Nephron (organoid): ENCODE data around the gene NARF.

Source experiments
- H3K27ac Mint-ChIP-seq, 3 experiments: 2 replicates each; pipeline ENCODE4 v1.8.0; 2020; ENCODE audit warnings: mixed read lengths in 3 of 3, mild to moderate bottlenecking in 2 of 3, moderate library complexity in 1 of 3
- H3K27me3 Mint-ChIP-seq: 2 replicates; pipeline ENCODE4 v1.8.0; 2021; ENCODE audit warnings: low read depth, mild to moderate bottlenecking, moderate library complexity, mixed read lengths
- H3K36me3 Mint-ChIP-seq: 2 replicates; pipeline ENCODE4 v1.8.0; 2020; ENCODE audit warnings: low read depth, mixed read lengths
- H3K4me1 Mint-ChIP-seq: 2 replicates; pipeline ENCODE4 v1.8.0; 2020; ENCODE audit warnings: mixed read lengths
- H3K4me3 Mint-ChIP-seq, 3 experiments: 2 replicates each; pipeline ENCODE4 v1.8.0; 2020; ENCODE audit warnings: mild to moderate bottlenecking in 3 of 3, mixed read lengths in 3 of 3, moderate library complexity in 2 of 3
- H3K9me3 Mint-ChIP-seq: 2 replicates; pipeline ENCODE4 v1.8.0; 2020; ENCODE audit warnings: mixed read lengths
- TF ChIP-seq, protein P1 (sequence below), 3 experiments: fragments of 200-600 bp; sonication (generic); IDR thresholded peaks; one replicate each; pipeline ENCODE4 v1.5.0; 2021; ENCODE audit warnings: antibody characterized with exemption in 3 of 3; ENCODE audit not compliant: unreplicated experiment in 3 of 3

The NARF gene

DNA sequence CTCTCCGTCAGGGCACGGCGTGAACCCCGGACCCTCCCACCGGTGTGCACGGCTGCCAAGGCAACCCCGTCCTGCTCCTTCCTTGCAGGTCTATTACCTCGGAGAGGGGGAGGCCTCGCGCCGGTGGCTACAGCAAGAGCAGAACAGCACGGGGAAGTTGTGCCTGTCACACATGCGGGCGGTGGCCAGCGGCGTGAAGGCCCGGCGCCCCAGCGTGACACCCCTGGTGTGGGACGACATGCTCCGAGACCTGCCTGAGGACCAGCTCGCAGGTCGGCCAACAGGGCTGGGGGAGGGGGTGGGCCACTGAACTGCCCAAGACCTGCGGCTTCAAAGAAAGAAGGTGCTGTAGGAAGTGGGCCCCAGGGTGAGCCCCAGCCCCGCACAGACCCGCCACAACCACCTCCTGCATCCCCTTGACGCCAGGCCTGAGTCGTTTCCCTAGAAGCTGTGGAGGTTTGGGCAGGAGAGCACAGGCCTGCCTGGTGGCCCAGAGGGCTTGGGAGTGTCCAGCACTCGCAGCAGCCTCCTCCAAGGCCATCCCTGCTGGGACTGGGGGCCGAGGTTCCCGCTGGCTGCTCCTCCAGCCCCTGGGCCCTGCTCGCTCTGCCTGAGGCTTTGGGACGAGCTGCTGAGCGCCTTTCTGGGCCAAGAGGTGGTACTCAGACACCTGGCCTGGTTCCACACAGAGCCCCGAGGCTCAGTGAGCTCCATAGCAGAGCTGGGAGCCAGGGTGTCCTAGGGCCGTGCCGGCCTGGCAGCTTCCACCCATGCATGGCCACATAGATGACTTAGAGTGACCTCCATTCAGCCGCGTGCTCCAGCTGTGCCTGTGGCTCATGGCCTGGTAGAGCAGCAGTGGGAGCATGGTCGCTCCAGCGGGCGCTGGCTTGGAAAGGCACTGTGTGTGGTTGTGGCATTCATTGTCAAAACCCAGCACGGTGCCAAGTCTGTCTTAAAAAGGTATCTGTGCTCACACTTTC is 22.6 kb upstream of the NARF start:
- no peaks in the 10 kb centered on the region for H3K36me3 Mint-ChIP-seq
- H3K9me3 Mint-ChIP-seq = no peaks in the 10 kb centered on the region
- H3K4me3 Mint-ChIP-seq = no peak overlapping the region
- H3K27ac Mint-ChIP-seq = no peak overlapping the region
- H3K27me3 Mint-ChIP-seq = no peaks in the 10 kb centered on the region
- TF ChIP-seq, protein P1, sequence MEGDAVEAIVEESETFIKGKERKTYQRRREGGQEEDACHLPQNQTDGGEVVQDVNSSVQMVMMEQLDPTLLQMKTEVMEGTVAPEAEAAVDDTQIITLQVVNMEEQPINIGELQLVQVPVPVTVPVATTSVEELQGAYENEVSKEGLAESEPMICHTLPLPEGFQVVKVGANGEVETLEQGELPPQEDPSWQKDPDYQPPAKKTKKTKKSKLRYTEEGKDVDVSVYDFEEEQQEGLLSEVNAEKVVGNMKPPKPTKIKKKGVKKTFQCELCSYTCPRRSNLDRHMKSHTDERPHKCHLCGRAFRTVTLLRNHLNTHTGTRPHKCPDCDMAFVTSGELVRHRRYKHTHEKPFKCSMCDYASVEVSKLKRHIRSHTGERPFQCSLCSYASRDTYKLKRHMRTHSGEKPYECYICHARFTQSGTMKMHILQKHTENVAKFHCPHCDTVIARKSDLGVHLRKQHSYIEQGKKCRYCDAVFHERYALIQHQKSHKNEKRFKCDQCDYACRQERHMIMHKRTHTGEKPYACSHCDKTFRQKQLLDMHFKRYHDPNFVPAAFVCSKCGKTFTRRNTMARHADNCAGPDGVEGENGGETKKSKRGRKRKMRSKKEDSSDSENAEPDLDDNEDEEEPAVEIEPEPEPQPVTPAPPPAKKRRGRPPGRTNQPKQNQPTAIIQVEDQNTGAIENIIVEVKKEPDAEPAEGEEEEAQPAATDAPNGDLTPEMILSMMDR (IDR thresholded peaks at IDR 0.05; ENCODE audit: unreplicated experiment in 3 of 3) = no peak
- peaks cover 7% of the 10 kb centered on the region for H3K4me1 Mint-ChIP-seq

DNA sequence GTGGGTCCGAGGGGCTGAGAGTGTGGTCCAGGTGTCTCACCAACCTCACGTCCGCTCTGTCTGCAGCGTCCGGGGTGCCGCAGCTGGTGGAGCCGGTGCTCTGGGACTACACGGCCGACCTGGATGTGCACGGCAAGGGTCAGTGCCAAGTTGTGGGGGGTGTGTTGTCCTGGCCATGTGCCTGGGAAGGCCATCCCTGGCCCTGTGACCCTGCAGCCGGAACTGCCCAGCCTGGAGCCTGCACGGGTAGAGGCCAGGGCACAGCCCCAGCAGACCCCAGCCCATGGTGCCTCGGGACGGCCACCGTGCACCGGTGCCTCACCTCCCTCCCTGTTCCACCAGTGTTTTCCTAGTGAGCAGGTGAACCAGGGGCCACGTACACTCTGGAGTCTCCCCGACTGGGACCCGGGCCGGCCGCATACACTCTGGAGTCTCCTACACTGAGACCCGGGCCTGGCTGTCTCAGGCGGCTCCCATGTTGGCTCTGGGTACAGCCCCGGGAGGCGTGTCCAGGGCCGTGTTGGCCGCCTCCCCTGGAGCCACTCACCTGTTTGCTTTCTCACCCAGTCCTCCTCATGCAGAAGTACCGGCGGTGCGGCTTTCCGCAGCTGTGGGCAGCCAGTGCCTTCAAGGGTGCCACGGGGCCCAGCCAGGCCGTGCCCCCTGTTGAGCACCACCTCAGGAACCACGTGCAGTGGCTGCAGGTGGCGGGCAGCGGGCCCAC is 21.8 kb upstream of the NARF start:
- Mint-ChIP-seq H3K4me3 (no peak overlapping the region), H3K4me1 (peaks cover 7% of the 10 kb centered on the region), H3K9me3 (no peaks in the 10 kb centered on the region), H3K27ac (no peak overlapping the region), H3K36me3 (no peaks in the 10 kb centered on the region), H3K27me3 (no peaks in the 10 kb centered on the region)
- TF ChIP-seq, protein P1 (IDR thresholded peaks at IDR 0.05; ENCODE audit: unreplicated experiment in 3 of 3) = no peak

DNA sequence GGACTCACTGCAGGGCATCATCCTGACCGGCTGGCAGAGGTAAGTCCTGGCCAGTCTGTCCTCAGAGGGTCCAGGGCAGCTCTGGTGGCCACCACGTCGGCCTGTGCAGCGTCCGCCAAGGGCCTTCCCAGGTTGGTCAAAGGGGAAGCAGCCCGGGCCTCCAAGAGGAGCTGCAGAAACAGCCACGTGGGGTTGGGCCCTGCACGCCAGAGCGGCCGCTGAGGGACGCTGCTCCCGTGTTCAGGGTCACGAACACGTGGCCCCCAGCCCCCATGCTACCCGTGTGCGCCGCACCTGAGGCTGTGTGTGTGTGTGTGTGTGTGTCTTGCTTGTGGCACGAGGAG is 21.2 kb upstream of the NARF start:
- Mint-ChIP-seq H3K4me3 (no peak overlapping the region), H3K36me3 (no peaks in the 10 kb centered on the region), H3K9me3 (no peaks in the 10 kb centered on the region), H3K27me3 (no peaks in the 10 kb centered on the region), H3K4me1 (peaks cover 7% of the 10 kb centered on the region), H3K27ac (no peak overlapping the region)
- TF ChIP-seq, protein P1 (IDR thresholded peaks at IDR 0.05; ENCODE audit: unreplicated experiment in 3 of 3) = no peak

DNA sequence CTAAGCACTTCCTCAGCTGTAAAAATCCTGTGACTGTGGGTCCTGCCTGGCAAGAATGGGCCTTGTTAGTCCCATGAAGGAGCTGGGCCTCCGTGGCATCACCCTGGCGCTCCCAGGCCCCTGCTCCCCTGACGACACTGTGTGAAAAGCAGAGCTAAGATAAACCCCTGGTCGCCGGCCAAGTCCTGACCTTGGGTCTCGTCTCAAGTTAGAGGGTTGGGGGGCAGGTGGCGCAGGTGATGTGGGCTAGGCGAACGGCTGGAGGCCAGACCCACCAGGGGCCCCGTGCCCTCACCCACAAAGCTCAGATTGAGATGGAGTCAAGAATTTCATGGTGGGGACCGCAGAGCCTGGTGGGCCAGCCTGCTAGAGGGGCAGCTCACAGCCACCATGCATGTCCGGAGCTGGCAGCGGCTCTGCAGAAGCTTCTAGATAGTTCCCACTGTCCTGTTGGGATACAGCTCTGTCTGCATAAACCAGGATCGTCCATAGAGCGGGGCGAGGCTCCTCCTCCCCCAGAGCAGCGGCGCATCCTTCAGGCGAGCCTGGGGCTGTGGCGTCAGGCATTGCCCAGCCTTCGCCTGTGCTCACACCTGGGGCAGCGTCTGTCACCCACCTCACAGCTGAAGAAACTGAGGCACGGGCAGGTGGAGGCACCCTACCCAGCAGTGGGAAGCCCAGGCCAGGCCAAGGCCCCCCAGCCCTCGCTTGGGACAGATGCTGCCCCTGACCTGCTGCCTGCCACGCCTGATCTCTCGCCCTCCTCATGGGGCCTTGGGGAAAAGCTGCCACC is 19.9 kb upstream of the NARF start:
- Mint-ChIP-seq H3K27ac (no peak overlapping the region), H3K4me1 (peaks cover 7% of the 10 kb centered on the region), H3K27me3 (no peaks in the 10 kb centered on the region), H3K36me3 (peaks cover 4% of the 10 kb centered on the region), H3K9me3 (no peaks in the 10 kb centered on the region), H3K4me3 (no peak overlapping the region)
- TF ChIP-seq, protein P1 (IDR thresholded peaks at IDR 0.05; ENCODE audit: unreplicated experiment in 3 of 3) = no peak

DNA sequence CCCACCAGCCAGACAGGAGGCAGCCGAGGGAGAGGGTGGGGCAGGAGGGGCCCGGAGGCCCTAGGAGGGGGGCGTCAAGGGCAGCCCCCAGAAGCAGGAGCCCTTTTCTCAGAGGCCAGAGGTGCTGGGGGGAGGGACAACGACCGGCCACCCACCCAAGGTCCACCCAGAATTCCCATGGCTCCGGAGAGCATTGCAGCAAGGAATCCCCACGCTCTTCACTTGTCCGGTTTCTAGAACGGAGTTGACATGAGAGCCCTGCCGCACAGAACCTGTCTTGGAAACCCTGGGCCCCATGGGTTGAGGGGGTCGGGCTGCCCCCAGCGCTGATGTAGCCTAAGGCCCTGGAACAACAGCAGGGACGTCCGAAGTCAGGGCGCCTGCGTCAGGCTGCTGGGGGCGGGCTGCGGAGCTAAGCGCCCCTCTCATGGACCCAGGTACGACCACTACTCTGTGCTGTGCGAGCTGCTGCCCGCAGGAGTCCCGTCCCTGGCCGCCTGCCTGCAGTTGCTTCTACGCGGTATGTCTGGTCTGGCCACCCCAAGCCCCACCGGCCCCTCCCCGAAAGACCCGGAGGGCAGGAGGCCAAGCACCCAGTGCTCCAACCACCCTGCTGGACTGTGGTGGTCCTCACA is 19.2 kb upstream of the NARF start:
- peaks cover 4% of the 10 kb centered on the region for H3K36me3 Mint-ChIP-seq
- peaks cover 7% of the 10 kb centered on the region for H3K4me1 Mint-ChIP-seq
- H3K9me3 Mint-ChIP-seq = no peaks in the 10 kb centered on the region
- H3K27me3 Mint-ChIP-seq = no peaks in the 10 kb centered on the region
- TF ChIP-seq, protein P1 (IDR thresholded peaks at IDR 0.05; ENCODE audit: unreplicated experiment in 3 of 3) = no peak
- H3K4me3 Mint-ChIP-seq = no peak overlapping the region
- H3K27ac Mint-ChIP-seq = no peak overlapping the region
